Measurements from ENCODE around the gene PPTC7.
A peak's percentile ranks its signal among the peaks of the same experiment; 100 is the strongest.
"Not testable (repeated sequence)": the region's sequence is repeated elsewhere in the genome, so short reads cannot be mapped to it uniquely, and the experiment has no call there.

The PPTC7 gene

GRCh38 chr12:110583137-110584059 is at the start of gene PPTC7:
Gene PPTC7, minus strand, starts transcription at chr12:110583318. Its CDS starts 287 bp downstream, at chr12:110583031.
- peak; percentile 67 for DNase-seq

DNA sequence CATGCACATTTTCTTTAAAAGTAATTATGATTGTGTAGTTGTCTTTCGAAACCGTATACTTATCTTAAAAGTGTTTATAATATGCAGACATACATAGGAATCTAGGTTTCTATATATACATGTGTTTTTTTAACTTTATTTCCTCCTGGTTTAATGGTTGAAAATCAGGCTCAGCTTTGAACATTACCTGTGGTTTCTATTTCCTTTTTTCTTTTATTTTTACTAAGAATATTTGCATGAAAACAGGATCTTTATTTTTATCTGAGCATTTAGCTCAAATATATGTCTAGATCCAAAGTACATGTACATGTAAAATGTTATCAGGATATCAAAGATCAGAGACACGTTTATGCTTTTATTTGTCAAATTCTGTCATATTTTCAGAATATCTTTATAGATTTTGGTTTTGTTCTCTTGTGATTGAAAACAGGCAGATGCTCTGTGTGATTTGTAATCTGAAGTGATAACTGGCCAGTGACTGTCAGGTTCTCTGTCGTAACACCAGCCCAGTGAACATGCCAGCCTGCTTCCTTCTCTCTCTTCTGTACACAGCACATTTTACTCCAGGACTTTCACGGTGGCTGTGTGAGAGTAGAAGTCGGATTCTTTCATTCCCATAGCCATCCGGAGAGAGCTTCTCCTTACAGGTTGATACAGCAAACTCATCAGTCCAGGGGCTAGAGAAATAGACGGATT is 44.5 kb upstream of the PPTC7 start:
- DNase-seq: no peak

DNA sequence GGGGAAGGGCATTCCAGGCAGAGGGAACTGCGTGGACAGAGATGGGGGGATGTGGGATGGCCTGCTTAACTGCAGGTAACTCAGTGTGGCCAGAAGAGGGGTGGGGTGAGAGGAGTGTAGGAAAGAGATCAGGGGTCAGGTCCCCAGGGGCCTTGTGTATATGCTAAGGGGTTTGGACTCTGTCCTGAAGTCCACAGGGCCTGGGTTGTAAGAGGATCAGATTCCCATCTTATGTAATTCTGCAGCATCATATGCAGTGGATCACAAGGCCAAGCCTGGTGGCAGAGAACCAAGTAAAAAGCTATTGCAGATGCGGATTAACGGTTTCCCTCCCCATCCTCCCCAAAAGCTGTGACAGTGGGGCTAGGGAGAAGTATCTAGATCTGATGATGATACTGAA is 39.5 kb upstream of the PPTC7 start:
- DNase-seq: no peak

GRCh38 chr12:110619534-110619953 is 36.4 kb upstream of the PPTC7 start:
- DNase-seq: no peak

DNA sequence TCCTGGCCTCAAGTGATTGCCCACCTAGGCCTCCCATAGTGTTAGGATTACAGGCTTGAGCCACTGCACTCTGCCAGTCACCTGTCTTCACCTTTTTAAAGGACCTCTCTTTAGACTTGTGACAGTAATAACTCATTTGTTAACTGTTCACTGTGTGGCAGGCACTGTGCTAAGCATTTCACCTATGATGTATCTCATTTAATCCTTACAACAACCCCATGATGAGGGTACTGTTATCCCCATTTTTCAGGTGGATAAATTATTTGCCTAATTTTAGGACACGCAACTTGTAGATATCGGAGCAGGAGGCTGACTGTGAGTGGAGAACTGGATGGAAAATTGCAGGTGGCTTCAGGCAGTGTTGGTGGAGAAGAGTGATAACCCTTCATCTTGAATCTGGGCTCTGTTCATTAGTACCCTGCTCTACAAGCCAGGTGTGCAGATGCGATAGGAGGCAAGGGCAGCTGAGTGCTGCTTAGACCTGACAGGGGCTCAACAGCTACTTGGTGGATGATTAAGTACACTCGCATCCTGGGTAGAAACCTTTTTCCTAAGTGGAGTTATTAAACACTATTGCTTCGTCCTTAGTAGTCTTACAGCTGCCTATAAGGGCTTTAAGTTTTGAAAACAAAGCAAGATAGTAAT is 33.5 kb upstream of the PPTC7 start:
- no peak for DNase-seq

DNA sequence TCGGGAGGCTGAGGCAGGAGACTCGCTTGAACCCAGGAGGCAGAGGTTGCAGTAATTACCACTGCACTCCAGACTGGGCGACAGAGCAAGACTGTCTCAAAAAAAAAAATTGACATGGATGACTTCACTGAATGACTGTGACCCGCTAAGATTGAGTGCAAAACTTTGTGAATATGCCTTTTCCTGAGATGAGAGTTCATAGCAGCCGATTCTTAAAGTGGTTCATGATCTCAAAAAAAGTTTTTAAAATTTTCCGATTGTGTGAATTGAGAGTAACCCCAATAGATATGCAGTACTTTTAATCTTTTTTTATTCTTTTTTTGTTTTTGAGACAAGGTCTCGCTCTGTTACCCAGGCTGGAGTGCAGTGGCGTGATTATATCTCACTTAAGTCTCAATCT is 32.1 kb upstream of the PPTC7 start:
- DNase-seq: no peak

DNA sequence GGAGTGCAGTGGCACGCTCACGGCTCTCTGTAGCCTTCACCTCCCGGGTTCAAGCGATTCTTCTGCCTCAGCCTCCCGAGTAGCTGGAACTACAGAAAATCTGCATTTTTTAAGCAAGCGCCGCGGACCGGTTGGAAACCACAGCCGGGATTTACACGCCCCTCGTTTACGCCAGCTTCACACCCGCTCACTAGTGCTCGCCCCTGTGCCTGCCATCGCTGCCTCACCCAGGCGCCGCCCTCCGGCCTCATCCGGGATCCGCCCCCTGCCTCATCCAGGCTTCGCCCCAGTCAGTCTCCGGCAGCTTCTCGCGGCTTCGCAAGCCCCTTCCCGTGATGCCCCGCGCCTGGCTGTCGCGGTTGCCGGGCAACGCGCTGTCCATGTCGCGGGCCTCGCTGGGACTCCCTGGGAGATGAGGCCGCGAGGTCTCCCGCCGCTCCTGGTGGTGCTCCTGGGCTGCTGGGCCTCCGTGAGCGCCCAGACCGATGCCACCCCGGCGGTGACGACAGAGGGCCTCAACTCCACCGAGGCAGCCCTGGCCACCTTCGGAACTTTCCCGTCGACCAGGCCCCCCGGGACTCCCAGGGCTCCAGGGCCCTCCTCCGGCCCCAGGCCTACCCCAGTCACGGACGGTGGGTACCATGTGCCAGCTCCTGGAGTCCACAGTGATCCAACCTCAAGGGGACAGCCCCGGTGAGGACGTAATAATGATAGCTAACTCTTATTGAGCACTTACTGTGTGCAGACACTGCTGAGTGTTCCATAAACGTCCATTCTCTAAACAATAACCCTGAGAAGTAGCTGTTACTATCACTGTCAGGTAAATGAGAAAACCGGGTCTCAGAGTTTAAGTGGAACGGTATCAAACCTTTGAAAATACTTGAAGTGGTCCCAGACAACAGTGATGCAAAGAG is 30.9 kb upstream of the PPTC7 start, which contains the start of gene TCTN1:
Gene TCTN1, plus strand, starts transcription at position 359 of the 914 bp plus-strand sequence. Its CDS starts 54 bp downstream, at position 413.
- peak; percentile 59 for DNase-seq

GRCh38 chr12:110613071-110613770 is 30.1 kb upstream of the PPTC7 start:
- no peak for DNase-seq

GRCh38 chr12:110606253-110606611 is 23.1 kb upstream of the PPTC7 start:
- DNase-seq: no peak

DNA sequence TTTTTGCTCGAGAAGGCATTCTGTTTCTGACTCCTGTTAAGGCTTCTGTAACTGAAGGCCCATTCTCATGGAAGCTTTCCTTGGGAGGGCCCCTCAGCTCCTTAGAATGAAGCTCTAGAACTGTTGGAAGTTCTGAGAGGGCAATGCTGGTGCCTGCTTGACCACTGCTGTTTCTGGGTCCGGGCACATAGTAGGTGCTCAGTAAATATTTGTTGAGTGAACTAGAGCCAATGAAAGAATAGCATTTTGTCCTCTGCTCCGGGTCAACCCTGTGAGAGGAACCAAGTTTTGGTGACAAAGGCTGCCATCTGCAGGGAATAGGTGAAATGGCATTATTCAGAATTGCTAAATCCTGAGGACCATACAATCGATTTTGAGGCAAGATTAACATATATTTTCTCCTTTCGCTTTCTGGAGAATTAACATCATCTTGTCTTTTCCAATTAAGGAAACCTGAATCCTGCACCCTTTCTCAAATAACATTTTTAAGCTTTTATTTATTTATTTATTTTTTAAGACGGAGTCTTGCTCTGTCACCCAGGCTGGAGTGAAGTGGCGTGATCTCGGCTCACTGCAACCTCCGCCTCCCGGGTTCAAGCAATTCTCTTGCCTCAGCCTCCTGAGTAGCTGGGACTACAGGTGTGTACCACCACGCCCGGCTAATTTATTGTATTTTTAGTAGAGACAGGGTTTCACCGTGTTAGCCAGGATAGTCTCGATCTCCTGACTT is 19.1 kb upstream of the PPTC7 start:
- not testable (repeated sequence) for DNase-seq

DNA sequence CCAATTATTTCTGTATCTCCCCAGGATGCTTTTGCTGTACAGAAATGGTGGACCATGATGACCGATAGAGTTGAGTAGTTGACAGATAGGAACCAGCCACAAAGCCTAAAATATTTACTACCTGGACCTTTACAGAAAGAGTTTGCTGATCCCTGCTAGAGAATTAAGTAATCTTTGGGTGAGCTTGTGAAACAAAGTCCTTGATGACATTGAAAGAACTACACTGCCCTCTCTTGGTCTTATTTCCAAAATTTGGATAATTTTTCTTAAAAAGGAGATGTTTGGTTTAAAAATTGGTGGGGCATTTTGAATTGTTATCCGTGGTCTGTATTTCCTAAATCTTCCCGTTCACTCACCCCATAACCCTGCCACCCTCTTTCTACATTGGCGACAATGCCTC is 17.1 kb upstream of the PPTC7 start:
- DNase-seq: no peak

GRCh38 chr12:110599334-110599733 is 16.2 kb upstream of the PPTC7 start:
- DNase-seq: no peak

GRCh38 chr12:110597885-110598284 is 14.8 kb upstream of the PPTC7 start:
- DNase-seq: no peak

DNA sequence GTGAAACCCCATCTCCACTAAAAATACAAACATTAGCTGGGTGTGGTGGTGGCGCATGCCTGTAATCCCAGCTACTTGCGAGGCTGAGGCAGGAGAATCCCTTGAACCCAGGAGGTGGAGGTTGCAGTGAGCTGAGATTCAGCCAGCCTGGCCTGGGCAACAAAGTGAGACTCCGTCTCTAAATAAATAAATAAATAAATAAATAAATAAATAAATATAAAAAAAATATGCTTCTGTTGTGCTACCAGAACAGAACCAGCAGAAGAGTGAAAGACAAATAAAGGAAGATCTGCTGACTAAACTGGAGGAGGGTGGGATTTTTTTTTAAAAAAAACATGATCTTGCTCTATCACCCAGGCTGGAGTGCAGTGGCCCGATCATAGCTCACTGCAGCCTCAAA is 9.8 kb upstream of the PPTC7 start:
- not testable (repeated sequence) for DNase-seq

DNA sequence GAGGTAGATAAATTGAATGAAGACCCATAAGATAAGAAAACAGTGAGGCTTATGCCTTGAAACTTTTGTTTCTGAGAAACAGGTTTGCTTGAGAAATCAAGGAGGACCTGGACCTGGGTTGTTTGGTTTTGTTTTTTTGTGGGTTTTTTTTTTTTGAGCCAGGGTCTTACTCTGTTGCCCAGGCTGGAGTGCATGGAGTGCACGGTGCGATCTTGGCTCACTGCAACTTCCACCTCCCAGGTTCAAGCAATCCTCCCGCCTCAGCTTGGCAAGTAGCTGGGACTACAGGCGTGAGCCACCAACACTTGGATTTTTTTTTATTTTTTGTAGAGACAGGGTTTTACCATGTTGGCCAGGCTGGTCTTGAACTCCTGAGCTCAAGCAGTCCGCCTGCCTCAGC is 9.0 kb upstream of the PPTC7 start:
- DNase-seq: no peak

- DNase-seq: no peak
Observed at GRCh38 chr12:110591451-110592051, 8.4 kb upstream of the PPTC7 start.

DNA sequence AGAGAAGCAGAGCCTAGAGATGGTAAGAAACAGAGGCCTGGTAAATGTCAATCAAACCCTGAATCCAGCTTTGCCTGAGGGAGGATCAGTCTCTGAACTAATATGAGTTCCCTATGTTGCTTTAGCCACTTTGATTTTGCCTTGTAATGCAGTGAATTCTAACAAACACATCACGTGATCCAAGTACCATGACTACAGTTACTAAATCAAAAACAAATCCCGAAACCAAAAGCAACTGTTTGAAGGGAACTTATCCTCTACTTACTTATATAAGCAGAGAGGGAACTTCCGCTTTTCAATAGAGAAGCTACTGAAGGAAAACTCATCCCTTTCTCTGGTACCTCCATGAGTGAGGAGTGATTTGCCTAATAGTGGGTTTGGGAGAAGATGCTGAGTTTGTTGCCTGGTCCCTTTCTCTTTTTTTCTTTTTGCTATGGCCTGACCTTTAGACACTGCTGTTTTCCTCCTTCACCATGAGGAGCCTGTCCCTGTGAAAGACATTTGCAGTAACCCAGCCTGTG is 7.7 kb upstream of the PPTC7 start:
- no peak for DNase-seq

- no peak for DNase-seq
Observed at GRCh38 chr12:110590059-110590458, 6.9 kb upstream of the PPTC7 start.

GRCh38 chr12:110587102-110587501 is 4.0 kb upstream of the PPTC7 start:
- DNase-seq: not testable (repeated sequence)

DNA sequence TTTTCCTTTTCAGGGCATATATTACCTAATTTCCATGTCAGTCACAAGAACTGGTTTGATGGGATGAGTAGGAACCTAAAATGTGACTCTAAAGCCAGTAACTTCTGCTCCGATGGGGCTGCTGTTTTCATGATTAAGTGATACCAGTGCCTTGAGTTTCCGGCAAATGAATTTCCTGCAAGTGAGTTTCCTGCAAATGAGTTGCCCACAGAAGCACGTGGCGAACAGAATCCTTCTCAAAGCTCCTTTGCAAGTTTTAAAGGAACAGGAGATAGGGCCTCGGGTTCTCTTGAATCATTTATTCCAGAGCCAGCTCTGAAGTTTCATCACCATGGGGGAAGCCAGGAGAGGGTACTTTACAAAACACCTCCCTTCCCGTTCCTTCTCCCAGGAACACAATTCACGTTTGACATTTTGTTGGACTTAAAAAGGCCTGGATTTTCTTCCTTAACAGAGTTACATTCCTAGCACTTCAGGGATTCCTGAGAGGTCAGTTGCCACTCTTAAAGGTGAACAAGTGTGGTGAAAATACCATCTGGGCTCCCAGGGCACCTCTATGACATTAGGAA is 2.2 kb upstream of the PPTC7 start:
- DNase-seq: no peak

Measured in GOT3 (cell line).